ENCODE measurements around the gene UQCC5. TPM values are rescaled to one million over a fixed set of nuclear protein-coding genes. Genes with fewer than 3 reads are reported as not detected.

Gene UQCC5
- polyA plus RNA-seq, 1 donor from 2014 or later = 20.5 TPM

Small RNA genes lying within 50 kb of the gene (small RNA-seq; reads per million reads assigned to genes)
- gene RNU6-856P (0 reads per million in 3 experiments), gene RNU6ATAC16P (0 to 0.06 (median 0) reads per million in 3 experiments)

Other genes with a start within 250 kb of the UQCC5 start
- 5.0 and 5.8 TPM in 2 replicates for gene GLYCTK, start 248.8 kb upstream of the UQCC5 start, polyA plus RNA-seq
- 5.4 and 6.0 TPM in 2 replicates for gene DNAH1, start 220.3 kb upstream of the UQCC5 start, polyA plus RNA-seq
- gene BAP1, start 126.6 kb upstream of the UQCC5 start, polyA plus RNA-seq = 107 and 142 TPM in 2 replicates
- 8.8 and 11.5 TPM in 2 replicates for gene PHF7, start 125.9 kb upstream of the UQCC5 start, polyA plus RNA-seq
- gene SEMA3G, start 91.5 kb upstream of the UQCC5 start, polyA plus RNA-seq = not detected in 2 replicates
- gene TNNC1, start 82.6 kb upstream of the UQCC5 start, polyA plus RNA-seq = 2.2 TPM in 1 of 2 replicates, not detected in the other
- 88.9 and 107 TPM in 2 replicates for gene NISCH, start 81.0 kb upstream of the UQCC5 start, polyA plus RNA-seq
- 0.28 and 0.50 TPM in 2 replicates for gene STAB1, start 41.3 kb upstream of the UQCC5 start, polyA plus RNA-seq
- 35.1 and 46.7 TPM in 2 replicates for gene NT5DC2, start 2.7 kb upstream of the UQCC5 start, polyA plus RNA-seq
- 64.4 and 66.6 TPM in 2 replicates for gene PBRM1, start 149.3 kb downstream of the UQCC5 start, polyA plus RNA-seq
- gene GNL3, start 149.4 kb downstream of the UQCC5 start, polyA plus RNA-seq = 133 and 151 TPM in 2 replicates
- 177 and 182 TPM in 2 replicates for gene GLT8D1, start 169.2 kb downstream of the UQCC5 start, polyA plus RNA-seq
- 97.4 TPM in 2 replicates for gene SPCS1, start 169.5 kb downstream of the UQCC5 start, polyA plus RNA-seq
- 29.0 and 45.6 TPM in 2 replicates for gene NEK4, start 234.3 kb downstream of the UQCC5 start, polyA plus RNA-seq
- gene ITIH1, start 241.0 kb downstream of the UQCC5 start, polyA plus RNA-seq = not detected in 2 replicates